T-helper 1 cell treated with Interleukin-12 subunit alpha and Interleukin-12 subunit beta and Interleukin-4 antibody, amounts not matched to agents 30 μg/mL and 1 μg/mL, for 36 hours (primary cell): ENCODE data around the gene KCNT1.

Experiments
- H3K27ac Mint-ChIP-seq: one replicate; pipeline ENCODE4 v1.8.0; 2021; ENCODE audit warnings: mild to moderate bottlenecking, mixed read lengths
- H3K27me3 Mint-ChIP-seq: one replicate; pipeline ENCODE4 v1.8.0; 2021; ENCODE audit warnings: low read depth, mixed read lengths
- H3K36me3 Mint-ChIP-seq: one replicate; pipeline ENCODE4 v1.8.0; 2021; ENCODE audit warnings: low read depth, mixed read lengths
- H3K4me1 Mint-ChIP-seq: one replicate; pipeline ENCODE4 v1.8.0; 2021; ENCODE audit warnings: low read depth, mixed read lengths
- H3K4me3 Mint-ChIP-seq: one replicate; pipeline ENCODE4 v1.8.0; 2021; ENCODE audit warnings: mild to moderate bottlenecking, moderate library complexity, mixed read lengths
- H3K9me3 Mint-ChIP-seq: one replicate; pipeline ENCODE4 v1.8.0; 2021; ENCODE audit warnings: mixed read lengths

KCNT1 gene

DNA sequence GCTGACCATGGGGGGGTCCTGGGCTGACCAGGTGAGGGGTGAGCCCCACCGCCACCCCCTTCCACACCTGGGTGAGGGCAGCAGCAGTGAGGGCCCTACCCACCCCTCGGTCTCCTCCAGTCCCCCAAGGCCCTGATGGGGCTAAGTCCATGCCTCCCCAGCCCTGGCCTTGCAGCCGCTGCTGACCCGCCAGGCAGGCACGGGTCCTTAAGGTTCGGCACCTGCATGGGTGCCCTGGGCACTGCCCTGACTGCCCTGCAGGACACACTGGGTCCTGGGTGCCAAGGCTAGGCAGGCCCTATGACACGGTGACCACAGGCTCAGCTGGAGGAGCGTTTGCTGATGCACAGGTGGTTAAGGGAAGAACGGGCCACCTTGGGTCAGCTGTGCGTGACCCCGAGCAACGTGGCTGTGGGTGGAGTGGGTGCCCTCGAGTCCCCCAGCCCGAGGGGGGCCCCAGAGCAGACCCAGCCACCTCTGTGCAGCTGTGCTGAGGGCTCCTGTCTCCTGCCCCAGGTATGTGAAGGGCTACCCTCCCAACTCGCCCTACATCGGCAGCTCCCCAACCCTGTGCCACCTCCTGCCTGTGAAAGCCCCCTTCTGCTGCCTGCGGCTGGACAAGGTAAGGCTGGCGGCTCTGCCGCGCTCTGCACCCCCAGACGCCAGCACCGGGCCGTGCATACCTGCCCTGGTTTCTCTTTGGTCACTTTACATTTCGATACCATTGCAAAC lies 73.0 kb downstream of the KCNT1 start:
- H3K9me3 Mint-ChIP-seq = no peaks in the 10 kb centered on the region
- no peak overlapping the region for H3K4me3 Mint-ChIP-seq
- no peaks in the 10 kb centered on the region for H3K36me3 Mint-ChIP-seq
- no peaks in the 10 kb centered on the region for H3K27me3 Mint-ChIP-seq
- H3K27ac Mint-ChIP-seq = no peak overlapping the region
- no peaks in the 10 kb centered on the region for H3K4me1 Mint-ChIP-seq

DNA sequence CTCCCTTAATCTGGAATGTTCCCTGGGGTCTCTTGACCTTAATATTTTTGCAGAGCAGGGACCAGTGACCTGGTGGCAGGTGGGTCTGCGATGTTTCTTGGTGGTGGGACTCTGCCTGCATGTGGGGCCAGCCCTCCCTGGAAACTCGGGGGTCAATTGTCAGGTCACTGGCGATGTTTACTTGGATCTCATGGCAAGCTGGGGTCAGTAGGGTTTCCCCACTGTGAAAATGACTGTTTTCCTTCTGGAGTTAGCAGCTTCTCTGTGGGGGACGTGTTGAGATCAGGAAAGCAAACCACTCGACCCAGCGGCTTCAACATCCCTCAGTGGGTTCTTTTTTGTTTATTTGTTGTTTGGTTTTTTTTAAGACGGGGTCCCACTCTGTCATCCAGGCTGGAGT lies 73.9 kb downstream of the KCNT1 start:
- Mint-ChIP-seq H3K36me3 (no peaks in the 10 kb centered on the region), H3K4me1 (no peaks in the 10 kb centered on the region), H3K4me3 (no peak overlapping the region), H3K27me3 (no peaks in the 10 kb centered on the region), H3K9me3 (no peaks in the 10 kb centered on the region), H3K27ac (no peak overlapping the region)

DNA sequence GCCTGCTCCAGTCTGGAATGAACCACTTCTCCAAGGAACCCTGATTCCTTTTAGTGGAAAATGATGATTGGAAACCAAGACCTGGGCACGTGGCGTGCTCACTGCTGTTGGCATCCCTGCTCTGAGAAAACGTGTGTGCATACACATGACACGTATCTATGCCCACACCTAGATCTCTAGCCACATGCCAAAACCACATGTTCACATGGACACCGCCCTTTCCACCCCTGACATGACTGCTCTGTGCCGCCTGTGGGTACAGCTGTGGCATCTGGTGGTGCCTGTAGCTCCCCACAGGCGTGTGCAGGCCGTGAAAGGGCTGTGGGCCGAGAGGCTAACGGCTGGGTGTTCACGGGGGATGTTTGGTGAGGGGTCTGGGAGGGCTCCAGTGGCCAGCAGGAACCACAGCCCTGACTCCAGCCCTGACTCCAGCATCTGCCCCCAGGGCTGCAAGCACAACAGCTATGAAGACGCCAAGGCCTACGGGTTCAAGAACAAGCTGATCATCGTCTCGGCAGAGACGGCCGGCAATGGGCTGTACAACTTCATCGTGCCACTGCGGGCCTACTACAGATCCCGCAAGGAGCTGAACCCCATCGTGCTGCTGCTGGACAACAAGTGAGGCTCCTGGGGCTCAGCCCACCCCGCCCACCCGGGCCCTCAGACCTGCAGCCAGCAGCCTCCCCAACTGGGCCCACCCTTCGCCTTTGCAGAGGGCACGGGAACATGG lies 75.1 kb downstream of the KCNT1 start:
- no peaks in the 10 kb centered on the region for H3K4me1 Mint-ChIP-seq
- H3K27ac Mint-ChIP-seq = no peak overlapping the region
- H3K27me3 Mint-ChIP-seq = no peaks in the 10 kb centered on the region
- no peaks in the 10 kb centered on the region for H3K36me3 Mint-ChIP-seq
- no peak overlapping the region for H3K4me3 Mint-ChIP-seq
- no peaks in the 10 kb centered on the region for H3K9me3 Mint-ChIP-seq

DNA sequence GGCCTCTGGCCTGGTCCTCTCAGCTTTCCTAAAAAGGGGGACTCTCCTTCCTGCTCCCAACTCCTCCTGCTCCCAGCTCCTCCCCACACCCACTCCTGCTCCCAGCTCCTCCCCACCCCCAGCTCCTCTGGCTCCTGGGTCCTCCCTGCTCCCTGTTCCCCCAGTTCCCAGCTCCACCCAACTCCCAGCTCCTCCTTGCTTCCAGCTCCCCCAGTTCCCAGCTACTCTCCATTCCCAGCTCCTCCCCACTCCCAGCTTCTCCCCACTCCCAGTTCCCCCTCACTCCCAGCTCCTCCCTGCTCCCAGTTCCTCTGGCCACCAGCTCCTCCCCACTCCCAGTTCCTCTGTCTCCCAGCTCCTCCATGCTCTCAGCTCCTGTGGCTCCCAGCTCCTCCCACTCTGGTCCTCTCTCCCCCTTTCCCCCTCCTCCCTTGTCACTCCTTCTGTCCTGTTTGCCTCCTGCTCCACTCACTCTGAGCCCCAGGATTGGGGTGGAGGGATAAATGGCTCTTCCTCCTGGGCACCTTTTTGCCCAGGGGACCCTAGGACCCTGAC lies 75.7 kb downstream of the KCNT1 start:
- no peak overlapping the region for H3K4me3 Mint-ChIP-seq
- H3K4me1 Mint-ChIP-seq = no peaks in the 10 kb centered on the region
- no peaks in the 10 kb centered on the region for H3K36me3 Mint-ChIP-seq
- no peaks in the 10 kb centered on the region for H3K27me3 Mint-ChIP-seq
- H3K27ac Mint-ChIP-seq = no peak overlapping the region
- H3K9me3 Mint-ChIP-seq = no peaks in the 10 kb centered on the region

DNA sequence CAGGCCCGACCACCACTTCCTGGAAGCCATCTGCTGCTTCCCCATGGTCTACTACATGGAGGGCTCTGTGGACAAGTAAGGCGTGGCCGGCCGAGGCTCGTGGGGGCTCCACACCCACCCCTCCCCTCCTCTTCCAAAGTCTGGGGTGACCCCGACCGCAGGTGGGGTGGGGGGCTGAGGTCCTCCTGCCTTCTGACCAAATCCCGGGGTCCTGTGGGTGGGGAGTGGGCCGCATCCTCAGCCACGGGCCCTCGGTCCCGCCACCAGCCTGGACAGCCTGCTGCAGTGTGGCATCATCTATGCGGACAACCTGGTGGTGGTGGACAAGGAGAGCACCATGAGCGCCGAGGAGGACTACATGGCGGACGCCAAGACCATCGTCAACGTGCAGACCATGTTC lies 76.4 kb downstream of the KCNT1 start:
- H3K27me3 Mint-ChIP-seq = no peaks in the 10 kb centered on the region
- H3K4me3 Mint-ChIP-seq = no peak overlapping the region
- no peaks in the 10 kb centered on the region for H3K9me3 Mint-ChIP-seq
- H3K4me1 Mint-ChIP-seq = no peaks in the 10 kb centered on the region
- H3K27ac Mint-ChIP-seq = no peak overlapping the region
- no peaks in the 10 kb centered on the region for H3K36me3 Mint-ChIP-seq

DNA sequence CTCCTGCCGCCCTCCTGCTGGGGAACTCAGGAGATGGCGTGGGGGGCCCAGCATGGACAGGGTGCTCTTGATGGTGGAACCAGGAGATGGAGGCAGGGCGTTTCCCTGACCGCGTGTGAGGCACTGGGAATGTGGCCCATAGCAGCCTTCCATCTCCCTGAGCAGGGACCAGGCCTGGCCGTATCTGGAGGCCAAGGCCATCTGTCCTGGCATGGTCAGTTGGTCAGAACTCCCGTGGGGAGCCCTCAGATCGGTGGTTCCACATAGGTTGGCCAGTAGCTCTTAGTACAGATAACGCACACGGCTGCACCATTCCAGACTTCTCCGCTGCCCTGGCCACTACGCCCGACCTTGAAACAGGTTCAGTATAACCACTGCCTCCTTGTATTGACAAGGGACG lies 77.6 kb downstream of the KCNT1 start:
- Mint-ChIP-seq H3K27ac (no peak overlapping the region), H3K27me3 (no peaks in the 10 kb centered on the region), H3K9me3 (no peaks in the 10 kb centered on the region), H3K36me3 (no peaks in the 10 kb centered on the region), H3K4me3 (no peak overlapping the region), H3K4me1 (no peaks in the 10 kb centered on the region)

DNA sequence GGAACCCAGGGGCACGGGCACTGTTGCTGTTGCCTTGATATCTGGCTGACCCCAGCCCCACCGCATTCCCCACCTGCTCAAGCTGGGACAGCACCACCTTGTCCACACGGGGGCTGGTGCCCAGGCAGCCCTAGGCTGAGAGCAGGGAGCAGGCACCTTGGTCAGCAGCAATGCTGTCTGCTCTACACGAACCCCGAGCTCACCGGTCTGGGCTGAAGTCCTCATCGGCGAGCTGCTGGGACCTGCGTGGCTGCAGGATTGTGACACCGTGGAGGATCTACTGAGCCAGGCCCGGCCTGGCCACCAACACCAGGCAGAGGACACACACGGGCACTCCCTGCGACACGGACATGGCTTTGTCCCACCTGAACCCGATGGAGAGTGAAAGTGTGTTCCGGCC lies 78.1 kb downstream of the KCNT1 start:
- H3K4me3 Mint-ChIP-seq = no peak overlapping the region
- no peaks in the 10 kb centered on the region for H3K4me1 Mint-ChIP-seq
- H3K27me3 Mint-ChIP-seq = no peaks in the 10 kb centered on the region
- no peak overlapping the region for H3K27ac Mint-ChIP-seq
- H3K36me3 Mint-ChIP-seq = no peaks in the 10 kb centered on the region
- no peaks in the 10 kb centered on the region for H3K9me3 Mint-ChIP-seq

DNA sequence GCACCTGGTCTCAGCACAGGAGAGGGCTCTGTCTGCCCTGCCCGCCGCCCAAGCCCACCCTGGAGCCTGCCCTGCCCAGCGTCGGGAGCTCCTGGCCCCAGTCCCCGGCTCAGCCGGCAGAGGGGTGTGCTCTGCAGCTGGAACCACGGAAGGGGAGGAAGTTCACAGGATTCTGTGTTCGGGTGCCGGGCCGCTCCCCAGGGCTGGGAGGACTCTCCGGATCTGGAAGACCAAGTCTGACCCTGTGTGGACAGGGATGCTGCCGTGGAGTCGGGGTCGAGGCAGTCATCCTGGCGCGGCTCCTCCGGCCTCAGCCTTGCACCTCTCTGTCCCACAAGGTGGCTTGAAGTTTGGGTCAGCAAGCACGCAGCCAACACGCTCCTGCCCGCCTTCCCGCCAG lies 78.6 kb downstream of the KCNT1 start:
- no peaks in the 10 kb centered on the region for H3K9me3 Mint-ChIP-seq
- H3K4me1 Mint-ChIP-seq = no peaks in the 10 kb centered on the region
- no peak overlapping the region for H3K27ac Mint-ChIP-seq
- no peaks in the 10 kb centered on the region for H3K36me3 Mint-ChIP-seq
- no peak overlapping the region for H3K4me3 Mint-ChIP-seq
- no peaks in the 10 kb centered on the region for H3K27me3 Mint-ChIP-seq

DNA sequence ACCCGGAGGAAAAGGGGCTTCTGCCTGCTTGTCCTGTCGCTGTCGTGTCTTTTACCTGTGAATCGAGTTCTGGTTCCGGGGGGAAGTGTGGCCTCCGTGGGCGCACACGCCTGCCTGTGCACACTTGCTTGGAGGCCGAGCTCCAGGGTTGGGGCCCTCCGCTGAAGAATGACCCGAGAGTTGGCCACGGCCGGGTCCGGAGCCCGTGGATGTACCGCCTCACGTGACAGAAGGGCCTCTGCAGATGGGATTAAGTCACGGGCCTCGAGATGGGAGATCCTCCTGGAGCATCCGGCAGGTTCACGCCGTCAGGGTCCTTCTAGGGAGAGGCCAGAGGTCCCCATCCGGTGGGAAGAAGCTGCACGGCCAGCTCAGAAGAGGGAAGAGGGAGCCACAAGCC lies 81.0 kb downstream of the KCNT1 start:
- H3K27me3 Mint-ChIP-seq = no peaks in the 10 kb centered on the region
- no peak overlapping the region for H3K27ac Mint-ChIP-seq
- H3K4me1 Mint-ChIP-seq = no peaks in the 10 kb centered on the region
- H3K4me3 Mint-ChIP-seq = no peak overlapping the region
- H3K36me3 Mint-ChIP-seq = no peaks in the 10 kb centered on the region
- H3K9me3 Mint-ChIP-seq = no peaks in the 10 kb centered on the region

DNA sequence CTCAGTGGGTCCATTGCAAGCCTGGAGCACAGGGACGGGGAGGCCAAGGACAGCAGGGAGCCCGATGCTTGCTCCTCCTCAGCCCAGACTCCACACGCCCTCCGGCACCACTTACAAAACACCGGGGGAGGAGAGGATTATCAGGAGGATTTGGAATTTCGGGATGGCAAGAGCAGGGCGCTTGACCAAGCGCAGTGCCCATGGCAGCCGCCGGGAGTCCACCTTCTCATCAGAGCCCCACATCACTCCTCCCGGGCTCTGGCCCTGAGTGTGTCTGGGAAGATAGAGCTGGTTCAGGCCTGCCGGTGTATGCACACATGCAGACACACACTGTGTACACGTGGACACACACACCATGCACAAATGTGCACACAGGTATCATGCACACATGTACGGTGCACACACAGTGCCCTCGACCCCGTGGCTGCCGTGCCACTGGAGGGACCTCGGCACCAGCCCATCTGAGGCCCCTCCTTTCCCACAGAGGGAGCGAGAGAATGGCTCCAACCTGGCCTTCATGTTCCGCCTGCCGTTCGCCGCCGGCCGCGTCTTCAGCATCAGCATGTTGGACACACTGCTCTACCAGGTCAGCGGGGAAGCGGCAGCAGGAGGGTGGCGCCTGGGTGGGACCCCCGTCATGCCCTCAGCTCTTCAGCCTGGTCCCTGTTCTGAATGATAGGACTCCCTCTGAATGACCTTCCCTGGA lies 81.7 kb downstream of the KCNT1 start:
- Mint-ChIP-seq H3K4me1 (no peaks in the 10 kb centered on the region), H3K27ac (no peak overlapping the region), H3K36me3 (no peaks in the 10 kb centered on the region), H3K9me3 (no peaks in the 10 kb centered on the region), H3K27me3 (no peaks in the 10 kb centered on the region), H3K4me3 (no peak overlapping the region)

DNA sequence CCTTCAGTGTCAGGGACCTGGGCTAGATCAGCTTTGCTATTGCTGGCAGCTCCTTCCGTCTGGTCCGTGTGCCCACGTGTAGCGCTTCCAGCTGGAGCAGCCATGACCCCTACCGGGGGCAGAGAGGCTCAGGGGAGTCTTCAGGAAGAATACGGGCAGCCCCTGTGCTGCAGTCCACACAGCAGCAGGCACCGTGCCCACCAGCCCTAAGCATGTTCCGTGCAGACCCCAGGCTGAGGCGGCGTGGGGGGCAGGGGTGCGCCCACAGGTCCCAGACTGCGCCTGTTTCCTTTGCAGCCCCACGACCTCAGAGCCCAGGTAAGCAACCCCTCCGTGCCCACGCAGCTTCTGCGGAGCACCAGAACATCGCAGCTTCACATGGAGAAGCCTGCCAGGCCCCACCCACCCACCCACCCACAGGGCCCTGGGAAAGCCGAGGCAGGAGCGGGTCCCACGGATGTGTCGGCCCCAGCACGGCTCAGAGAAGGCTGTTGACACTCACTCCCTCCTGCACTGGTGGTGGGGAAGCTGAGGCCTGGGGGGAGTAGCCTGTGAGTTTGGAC lies 83.1 kb downstream of the KCNT1 start:
- no peaks in the 10 kb centered on the region for H3K4me1 Mint-ChIP-seq
- H3K4me3 Mint-ChIP-seq = no peak overlapping the region
- H3K36me3 Mint-ChIP-seq = no peaks in the 10 kb centered on the region
- H3K27ac Mint-ChIP-seq = no peak overlapping the region
- no peaks in the 10 kb centered on the region for H3K9me3 Mint-ChIP-seq
- no peaks in the 10 kb centered on the region for H3K27me3 Mint-ChIP-seq

DNA sequence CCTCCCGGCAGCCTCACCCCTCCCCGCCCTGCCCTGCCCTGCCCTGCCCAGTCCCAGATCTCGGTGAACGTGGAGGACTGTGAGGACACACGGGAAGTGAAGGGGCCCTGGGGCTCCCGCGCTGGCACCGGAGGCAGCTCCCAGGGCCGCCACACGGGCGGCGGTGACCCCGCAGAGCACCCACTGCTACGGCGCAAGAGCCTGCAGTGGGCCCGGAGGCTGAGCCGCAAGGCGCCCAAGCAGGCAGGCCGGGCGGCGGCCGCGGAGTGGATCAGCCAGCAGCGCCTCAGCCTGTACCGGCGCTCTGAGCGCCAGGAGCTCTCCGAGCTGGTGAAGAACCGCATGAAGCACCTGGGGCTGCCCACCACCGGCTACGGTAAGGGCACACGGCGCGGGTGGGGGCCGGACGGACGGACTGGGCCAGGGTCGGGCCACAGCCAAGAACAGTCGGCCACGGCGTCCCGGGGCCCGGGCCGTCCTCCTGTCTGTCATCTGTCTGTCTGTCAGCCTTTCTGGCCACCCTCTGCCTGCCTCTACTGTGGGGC lies 84.2 kb downstream of the KCNT1 start:
- Mint-ChIP-seq H3K9me3 (no peaks in the 10 kb centered on the region), H3K27ac (no peak overlapping the region), H3K27me3 (no peaks in the 10 kb centered on the region), H3K36me3 (no peaks in the 10 kb centered on the region), H3K4me3 (no peak overlapping the region), H3K4me1 (no peaks in the 10 kb centered on the region)

DNA sequence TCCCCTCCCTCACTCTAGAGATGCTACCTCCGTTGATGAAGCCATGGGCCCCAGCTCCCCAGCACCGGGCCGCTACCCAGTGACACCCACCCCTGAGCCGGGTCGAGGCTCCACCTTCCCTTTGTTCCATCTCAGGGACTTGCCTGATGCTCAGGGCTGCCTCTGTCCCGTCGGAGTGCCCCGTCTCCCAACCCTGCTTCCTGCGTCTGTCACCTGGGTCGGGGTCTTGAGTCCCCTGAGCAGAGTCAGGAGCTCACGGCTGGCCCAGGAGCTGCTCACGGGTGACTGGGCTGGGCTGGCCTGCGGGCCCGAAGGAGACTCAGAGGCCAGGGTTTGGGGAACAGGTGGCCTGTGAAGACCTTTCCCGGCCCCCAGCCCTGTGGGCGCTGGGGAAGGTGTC lies 85.3 kb downstream of the KCNT1 start:
- Mint-ChIP-seq H3K27ac (no peak overlapping the region), H3K9me3 (no peaks in the 10 kb centered on the region), H3K4me3 (no peak overlapping the region), H3K27me3 (no peaks in the 10 kb centered on the region), H3K4me1 (no peaks in the 10 kb centered on the region), H3K36me3 (no peaks in the 10 kb centered on the region)

DNA sequence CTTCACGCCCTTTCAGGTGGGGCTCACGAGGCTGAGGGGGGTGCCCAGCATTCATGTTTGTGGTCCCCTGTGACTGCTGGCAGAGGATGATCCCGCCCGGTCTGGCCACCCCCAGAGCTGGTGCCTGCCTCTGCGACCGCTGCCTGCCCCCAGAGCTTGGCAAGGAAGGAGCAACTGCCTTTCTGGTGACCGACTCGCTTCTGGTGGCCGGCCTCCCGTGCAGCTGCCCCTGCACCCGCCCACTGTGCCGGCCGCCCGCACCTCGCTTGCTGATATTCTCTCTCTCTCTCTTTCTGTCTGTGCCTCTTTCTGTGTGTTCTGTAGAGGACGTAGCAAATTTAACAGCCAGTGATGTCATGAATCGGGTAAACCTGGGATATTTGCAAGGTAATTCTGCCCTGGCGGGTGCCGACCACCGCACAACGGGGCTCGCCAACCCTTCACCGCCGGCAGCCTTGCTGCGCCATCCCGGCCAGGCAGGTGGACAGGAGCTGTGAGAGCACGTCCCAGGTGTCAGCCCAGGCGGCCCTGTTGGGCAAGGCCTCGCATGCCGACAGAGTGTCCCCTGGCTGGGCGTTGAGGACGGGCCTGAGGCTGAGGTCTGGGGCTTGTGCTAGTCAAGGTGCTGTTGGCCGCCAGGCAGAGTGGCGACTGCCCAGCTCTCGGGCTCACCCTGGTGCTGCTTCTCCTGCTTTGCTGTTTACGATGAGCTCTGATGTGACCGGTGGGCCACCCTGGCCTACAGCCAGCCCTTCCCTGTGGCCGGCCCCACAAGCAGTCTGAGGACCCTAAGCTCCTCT lies 86.0 kb downstream of the KCNT1 start:
- H3K9me3 Mint-ChIP-seq = no peaks in the 10 kb centered on the region
- no peaks in the 10 kb centered on the region for H3K27me3 Mint-ChIP-seq
- no peaks in the 10 kb centered on the region for H3K36me3 Mint-ChIP-seq
- no peak overlapping the region for H3K4me3 Mint-ChIP-seq
- no peaks in the 10 kb centered on the region for H3K4me1 Mint-ChIP-seq
- H3K27ac Mint-ChIP-seq = no peak overlapping the region
